HG03354 (cell line): Measurements from ENCODE around the gene XYLT1.
"Not testable (repeated sequence)": the region's sequence is repeated elsewhere in the genome, so short reads cannot be mapped to it uniquely, and the experiment has no call there.

Experiments
- ATAC-seq: cut with Tn5 transposase; IDR thresholded peaks from one replicate; pipeline ENCODE4 v1.9.1; 2021; ENCODE audit warnings: mild to moderate bottlenecking; ENCODE audit not compliant: unreplicated experiment, poor library complexity, severe bottlenecking

Gene XYLT1

DNA sequence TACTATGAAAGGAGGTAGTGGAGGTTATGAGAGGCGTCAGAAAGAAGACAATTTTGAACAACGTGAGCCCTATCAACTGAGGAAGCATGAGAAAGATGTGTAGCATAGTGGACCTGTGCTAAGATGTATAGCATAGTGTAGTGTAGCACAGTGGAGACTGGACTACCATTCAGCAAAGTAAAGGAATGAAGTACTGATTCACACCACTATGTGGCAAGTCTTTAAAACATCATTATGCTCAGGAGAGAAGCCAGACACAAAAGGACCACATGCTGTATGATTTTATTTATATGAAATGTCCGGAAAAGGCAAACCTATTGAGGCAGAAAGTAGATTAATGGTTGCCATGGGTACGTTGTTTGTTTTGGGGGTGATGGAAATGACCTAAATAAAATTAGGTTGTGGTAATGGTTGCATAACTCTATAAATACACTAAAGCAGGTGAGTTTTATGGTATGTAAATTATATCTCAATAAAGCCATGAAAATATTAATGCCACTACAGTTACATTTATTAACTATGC, 20.4 kb upstream of the XYLT1 start:
- ATAC-seq: no peak

DNA sequence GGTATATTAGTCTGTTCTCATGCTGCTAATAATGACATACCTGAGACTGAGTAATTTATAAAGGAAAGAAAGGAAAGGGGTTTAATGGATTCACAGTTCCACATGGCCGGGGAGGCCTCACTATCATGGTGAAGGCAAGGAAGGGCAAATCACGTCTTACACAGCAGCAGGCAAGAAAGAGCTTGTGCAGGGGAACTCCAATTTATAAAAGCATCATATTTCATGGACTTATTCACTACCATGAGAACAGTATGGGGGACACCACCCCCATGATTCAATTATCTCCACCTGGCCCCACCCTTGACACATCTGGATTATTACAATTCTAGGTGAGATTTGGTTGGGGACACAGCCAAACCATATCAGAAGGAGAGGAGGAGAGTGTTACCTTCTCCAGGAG, 17.7 kb upstream of the XYLT1 start:
- ATAC-seq: no peak

GRCh38 chr16:17483351-17483750, 12.6 kb upstream of the XYLT1 start:
- ATAC-seq: no peak

DNA sequence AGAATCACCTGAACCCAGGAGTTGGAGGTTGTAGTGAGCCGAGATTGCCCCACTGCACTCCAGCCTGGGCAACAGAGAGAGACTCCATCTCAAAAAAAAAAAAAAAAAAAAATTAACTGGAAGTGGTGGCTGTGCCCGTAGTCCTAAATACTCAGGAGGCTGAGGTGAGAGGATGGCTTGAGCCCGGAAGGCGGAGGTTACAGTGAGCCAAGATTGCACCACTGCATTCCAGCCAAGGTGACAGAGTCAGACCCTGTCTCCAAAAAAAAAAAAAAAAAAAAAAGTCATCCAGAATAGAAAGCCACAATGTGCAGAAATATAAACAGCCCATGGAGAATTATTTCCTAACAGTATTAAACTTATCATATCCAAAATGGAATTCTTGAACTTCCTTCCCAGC, 11.6 kb upstream of the XYLT1 start:
- not testable (repeated sequence) for ATAC-seq

- ATAC-seq: no peak
These were observed 11.0 kb upstream of the XYLT1 start for GRCh38 chr16:17481736-17482135.

GRCh38 chr16:17477260-17477545, 6.4 kb upstream of the XYLT1 start:
- ATAC-seq: not testable (repeated sequence)

DNA sequence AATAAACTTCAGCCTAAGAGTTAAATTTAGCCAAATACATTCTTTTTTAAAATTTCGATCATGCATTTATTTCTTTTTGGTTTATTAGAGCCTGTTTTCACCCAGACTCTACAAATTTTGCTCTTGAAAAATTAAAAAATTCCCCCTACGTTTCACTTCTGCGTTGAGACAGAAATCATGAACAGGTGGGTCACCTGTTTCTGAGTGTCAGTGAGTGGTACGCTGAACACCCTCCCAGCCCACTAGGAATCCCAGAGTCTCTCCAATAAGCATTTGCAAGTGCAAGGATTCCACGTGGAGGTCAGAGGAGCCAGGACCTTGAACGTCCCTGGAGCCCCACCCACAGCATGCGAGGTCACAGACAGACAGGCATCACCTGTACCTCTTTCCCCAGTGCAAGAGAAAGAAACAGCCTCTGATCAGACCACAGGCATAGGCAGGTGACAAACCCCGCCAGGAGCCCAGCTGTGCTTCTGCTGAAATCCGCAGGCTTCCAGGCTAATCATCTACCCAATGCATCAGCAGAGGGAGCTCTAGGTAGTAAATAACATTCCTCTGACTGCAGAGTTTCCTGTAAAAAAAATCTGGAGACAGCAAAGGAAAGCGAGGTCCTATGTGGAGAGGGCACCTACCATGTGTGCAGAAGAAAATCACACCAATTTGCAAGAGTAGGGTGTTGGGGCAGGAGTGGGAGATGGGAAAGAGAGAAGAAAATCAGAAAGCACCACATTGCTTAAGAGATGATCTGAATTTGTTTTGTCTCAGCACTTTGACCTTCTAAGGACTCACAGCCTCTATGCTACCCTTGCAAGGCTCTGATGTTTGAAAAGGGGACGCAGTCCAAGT, 5.9 kb upstream of the XYLT1 start:
- ATAC-seq: peak; percentile 76

DNA sequence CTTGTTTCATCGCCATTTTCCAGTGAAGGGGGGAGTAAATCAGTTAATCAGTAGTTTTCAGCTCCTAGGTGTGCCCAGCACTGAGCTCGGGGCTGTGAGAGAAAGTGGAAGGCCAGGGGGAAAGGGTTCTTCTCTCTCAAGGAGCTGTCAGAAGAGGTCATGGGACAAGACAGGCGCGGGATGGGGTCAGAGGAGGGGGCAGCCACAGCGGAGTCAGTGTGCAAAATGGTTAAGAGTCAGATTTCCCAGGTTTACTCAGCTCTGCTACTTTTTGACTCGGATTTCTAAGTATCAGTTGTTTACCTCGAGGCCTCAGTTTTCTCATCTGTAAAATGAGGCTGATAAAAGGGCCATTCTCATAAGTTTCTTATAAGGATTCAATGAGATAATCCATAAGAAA, 4.3 kb upstream of the XYLT1 start:
- no peak for ATAC-seq

DNA sequence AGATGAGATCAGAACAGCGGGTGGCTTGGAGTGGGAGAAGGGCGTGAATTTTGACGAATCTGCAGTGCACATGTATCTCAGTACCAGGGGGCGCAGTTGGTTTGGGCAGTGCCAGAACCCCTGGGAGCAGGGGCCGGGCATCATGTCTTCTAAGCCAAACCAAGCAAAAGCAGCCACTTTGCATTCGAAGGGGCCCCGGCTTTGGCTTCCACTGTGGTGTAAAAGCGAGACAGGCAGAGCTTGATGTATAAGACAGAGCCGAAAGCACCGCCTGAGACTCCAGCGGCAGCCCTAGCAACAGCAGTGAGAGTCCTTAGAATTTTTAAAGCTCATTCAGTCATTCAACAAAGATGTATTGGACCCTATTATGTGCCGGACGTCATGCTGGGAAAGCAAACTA, 3.8 kb upstream of the XYLT1 start:
- no peak for ATAC-seq

DNA sequence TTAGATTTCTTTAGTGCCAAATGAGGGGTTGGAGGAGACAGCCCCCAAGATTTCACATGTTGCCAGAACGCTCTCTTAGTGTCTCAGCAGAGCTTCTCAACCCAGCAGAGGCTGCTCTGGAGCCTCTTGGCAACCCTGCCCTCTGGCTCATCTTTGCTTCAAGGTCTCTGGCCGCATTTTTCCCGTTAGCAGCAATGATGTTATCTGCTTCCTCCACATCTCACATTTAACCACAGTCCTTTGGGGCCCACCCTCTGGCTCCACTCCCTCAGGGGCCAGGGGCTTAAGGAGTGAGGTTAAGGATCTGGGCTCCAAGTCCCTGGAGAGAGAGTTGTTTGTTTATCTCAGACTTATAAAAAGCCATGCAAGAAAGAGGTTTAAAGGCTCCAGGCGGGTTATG, 3.3 kb upstream of the XYLT1 start:
- ATAC-seq: no peak

- ATAC-seq: no peak
These were observed 1.1 kb upstream of the XYLT1 start for GRCh38 chr16:17471719-17472461.

GRCh38 chr16:17470182-17470907, 415 bp downstream of the XYLT1 start:
- ATAC-seq: peak; percentile 42

GRCh38 chr16:17469741-17470181, 999 bp downstream of the XYLT1 start:
- ATAC-seq: no peak

DNA sequence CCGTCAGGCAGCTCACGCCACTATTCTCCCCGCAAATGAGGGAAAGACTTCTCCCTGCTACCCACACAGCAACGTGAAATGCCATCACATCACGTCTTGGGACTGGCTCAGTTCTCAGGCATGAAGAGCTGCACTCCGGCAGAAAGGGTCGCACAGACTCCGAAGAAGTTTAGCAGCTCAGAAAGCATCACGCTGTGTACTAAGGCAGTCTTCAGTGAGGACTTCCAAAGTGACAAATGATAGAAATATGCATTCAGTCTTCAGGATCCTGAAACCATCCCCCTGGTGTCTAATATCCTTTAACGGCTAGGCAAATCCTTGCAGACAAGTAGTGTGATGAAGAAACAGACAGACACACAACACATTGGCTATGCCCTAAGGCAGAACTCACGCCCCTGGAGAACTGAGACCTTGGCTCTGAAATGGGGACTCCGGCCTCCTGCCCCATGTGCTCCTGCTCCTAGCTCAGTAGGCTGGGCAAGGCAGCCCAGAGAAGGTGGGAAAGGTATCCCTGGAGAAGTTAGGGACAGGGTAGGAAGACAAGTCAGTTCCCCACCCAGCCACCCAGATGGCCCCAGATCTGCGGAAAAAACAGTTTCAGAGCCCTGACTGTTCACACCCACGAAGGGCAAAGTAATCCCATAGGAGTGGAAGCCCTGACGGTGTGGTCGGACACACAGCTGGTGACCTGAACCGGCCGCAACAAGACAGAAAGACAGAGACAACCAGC, 1.6 kb downstream of the XYLT1 start:
- ATAC-seq: no peak

DNA sequence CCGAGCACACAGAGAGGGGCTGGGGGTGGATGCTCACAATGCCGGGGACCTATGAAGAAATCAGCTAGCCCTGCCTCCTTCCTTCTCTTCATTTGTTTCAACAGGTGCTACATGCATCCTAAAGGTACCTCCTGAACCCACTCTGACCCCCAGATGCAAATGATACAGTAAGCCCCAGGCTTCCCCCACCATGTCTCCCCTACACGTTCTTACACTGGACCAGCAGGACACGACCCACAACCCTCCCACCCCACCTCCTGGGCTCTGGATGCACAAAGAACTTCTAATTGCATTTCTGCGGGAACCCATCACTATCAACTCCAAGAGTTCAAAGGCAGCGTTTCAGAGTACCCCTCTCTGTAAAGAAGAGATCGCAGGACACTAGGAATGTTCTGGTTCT, 2.1 kb downstream of the XYLT1 start:
- no peak for ATAC-seq

DNA sequence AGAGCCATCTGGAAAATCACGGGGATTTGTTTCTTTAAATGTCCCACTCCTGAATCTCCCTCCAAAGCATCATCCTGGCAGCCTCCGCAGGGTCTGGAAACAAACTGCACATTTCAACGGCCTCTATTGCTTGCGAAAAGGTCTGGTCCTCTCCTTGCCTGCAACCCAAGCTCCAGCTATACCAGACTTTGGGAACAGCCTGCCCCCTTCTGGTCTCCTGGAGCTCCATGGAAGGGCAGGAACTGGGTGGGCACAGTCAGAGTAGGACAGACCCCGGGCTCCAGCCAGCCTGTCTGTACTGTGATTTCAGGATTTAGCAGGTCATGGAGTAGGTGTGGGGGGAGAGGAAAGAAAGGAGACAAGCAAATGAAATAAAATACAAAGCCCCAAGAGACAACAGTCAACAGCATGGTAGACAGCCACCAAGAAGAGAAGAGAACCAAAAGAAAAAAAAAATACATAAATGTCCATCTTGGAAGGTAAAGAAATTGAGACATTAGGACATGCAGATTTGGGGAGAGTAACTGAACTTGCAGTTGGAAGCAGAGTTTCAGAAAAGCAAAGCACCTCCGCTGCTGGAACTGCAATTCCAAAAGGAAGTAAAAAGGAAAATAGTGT, 2.7 kb downstream of the XYLT1 start:
- no peak for ATAC-seq

GRCh38 chr16:17466876-17467275, 3.9 kb downstream of the XYLT1 start:
- ATAC-seq: no peak

- no peak for ATAC-seq
These were observed 5.3 kb downstream of the XYLT1 start for GRCh38 chr16:17465460-17465859.

- no peak for ATAC-seq
These were observed 7.4 kb downstream of the XYLT1 start for GRCh38 chr16:17463335-17463734.
